Sciatic nerve (tissue), 2 donors: Measurements from ENCODE around the gene WT1. TPM values are rescaled to one million over a fixed set of nuclear protein-coding genes. Genes with fewer than 3 reads are reported as not detected.

Source experiments
- ATAC-seq: fragments of 200-7000 bp; cut with Tn5 transposase; one replicate; pipeline ENCODE4 v1.9.1; 2020; ENCODE audit warnings: mild to moderate bottlenecking, moderate library complexity
- DNase-seq: peaks from one replicate; pipeline ENCODE4 v3.0.0-alpha.2; 2020; ENCODE audit warnings: low spot score
- intact Hi-C: fragments of 100-400 bp; cut with DNase I; formaldehyde crosslinking; loops from one replicate; pipeline ENCODE4 v1.14.2; 2022
- total RNA-seq: library from RNA; stranded (reverse); fragmentation: NEBNext Ultra II Directional; extraction: Animal tissue kit (Norgen Biotek cat#: 25700); gene quantifications from one replicate; pipeline ENCODE4 v1.2.1, GENCODE V29; 2021
- donor health status: DM: no; HTN: no; CAD: no.
- donor health status: DM: no; HTN: no; CAD: no.

The WT1 gene
- total RNA-seq, 1 donor from 2014 or later: 0.98 TPM

- DNase-seq (no peak), ATAC-seq (no peak)
- intact Hi-C loops: no loop called here
These were observed 4.3 kb upstream of the WT1 start for GRCh38 chr11:32439501-32440210.

- ATAC-seq (peak; percentile 20), DNase-seq (no peak)
- intact Hi-C loops: no loop called here
These were observed 3.6 kb upstream of the WT1 start for GRCh38 chr11:32438866-32439489.

GRCh38 chr11:32438346-32438865, 3.1 kb upstream of the WT1 start:
- ATAC-seq (no peak), DNase-seq (no peak)
- intact Hi-C loops: no loop called here

GRCh38 chr11:32437495-32438345, 2.4 kb upstream of the WT1 start:
- DNase-seq (no peak), ATAC-seq (no peak)
- intact Hi-C loops: no loop called here

GRCh38 chr11:32436751-32437494, 1.6 kb upstream of the WT1 start:
- no peak for ATAC-seq
- DNase-seq: no peak
- intact Hi-C loops: no loop called here

- ATAC-seq (no peak), DNase-seq (no peak)
These were observed 807 bp upstream of the WT1 start for GRCh38 chr11:32435942-32436750.

GRCh38 chr11:32435152-32435480, 223 bp downstream of the WT1 start:
- DNase-seq (no peak), ATAC-seq (no peak)
- intact Hi-C loops: no loop called here

More at GRCh38 chr11:32435942-32436750, 807 bp upstream of the WT1 start:
- intact Hi-C loops: no loop called here

- DNase-seq (no peak), ATAC-seq (no peak)
- intact Hi-C loops: no loop called here
These were observed 785 bp downstream of the WT1 start for GRCh38 chr11:32434356-32435151.

GRCh38 chr11:32433914-32434355, 1.4 kb downstream of the WT1 start:
- intact Hi-C loops: no loop called here
- ATAC-seq: no peak
- DNase-seq: no peak

GRCh38 chr11:32433101-32433913, 2.0 kb downstream of the WT1 start:
- intact Hi-C loops: no loop called here
- DNase-seq (no peak), ATAC-seq (no peak)

- ATAC-seq: no peak
- intact Hi-C loops: no loop called here
- DNase-seq: no peak
These were observed 2.8 kb downstream of the WT1 start for GRCh38 chr11:32432565-32432964.

- no peak for ATAC-seq
- DNase-seq: no peak
- intact Hi-C loops: no loop called here
These were observed 4.6 kb downstream of the WT1 start for GRCh38 chr11:32430568-32431381.

- ATAC-seq (no peak), DNase-seq (no peak)
- intact Hi-C loops: no loop called here
These were observed 5.9 kb downstream of the WT1 start for GRCh38 chr11:32429477-32429876.

- ATAC-seq (no peak), DNase-seq (no peak)
- intact Hi-C loops: no loop called here
These were observed 6.6 kb downstream of the WT1 start for GRCh38 chr11:32428665-32429303.

- intact Hi-C loops: no loop called here
- no peak for DNase-seq
- ATAC-seq: no peak
These were observed 7.2 kb downstream of the WT1 start for GRCh38 chr11:32427935-32428664.
